ENCODE data around the gene MUC22. TPM values are rescaled to one million over a fixed set of nuclear protein-coding genes. Genes with fewer than 3 reads are reported as not detected.

Gene MUC22
- total and polyA plus RNA-seq, 3 donors from 2014 or later, result 0.21 to 0.87 (median 0.31) TPM

- Histone ChIP-seq H3K27me3 (no peaks in the 10 kb centered on the region), H3K36me3 (ENCODE audit: low read depth, missing control alignments) (no peaks in the 10 kb centered on the region), H3K9me3 (no peaks in the 10 kb centered on the region), H3K4me1 (no peaks in the 10 kb centered on the region), H3K27ac (no peak overlapping the region), H3K4me3 (no peak overlapping the region)
- intact Hi-C loops (cut with DNase I; ENCODE audit: low total_unique reads), result no loop called here
- DNase-seq, result no peak
- TF ChIP-seq CTCF (IDR thresholded peaks at IDR 0.05), result no peak
- TF ChIP-seq POLR2A (IDR thresholded peaks at IDR 0.05), result no peak
- WGBS, 2 donors, result 90 to 95% methylated on average over 4 of the region's 4 CpGs
Measured at GRCh38 chr6:30972816-30973215, 37.5 kb upstream of the MUC22 start.

GRCh38 chr6:30974490-30975252 is 35.6 kb upstream of the MUC22 start:
- 77 to 81% methylated on average over 4 of the region's 4 CpGs for WGBS, 2 donors

GRCh38 chr6:30979141-30979540 is 31.1 kb upstream of the MUC22 start:
- no peaks in the 10 kb centered on the region for H3K36me3 ChIP-seq (ENCODE audit: low read depth, missing control alignments)
- TF ChIP-seq CTCF (IDR thresholded peaks at IDR 0.05) (no peak), POLR2A (IDR thresholded peaks at IDR 0.05) (no peak)
- intact Hi-C loops (cut with DNase I; ENCODE audit: low total_unique reads), result no loop called here
- no peaks in the 10 kb centered on the region for H3K9me3 ChIP-seq
- no peak overlapping the region for H3K27ac ChIP-seq
- H3K4me3 ChIP-seq, result no peak overlapping the region
- no peak for DNase-seq
- 12 to 31% methylated on average over 1 of the region's 1 CpG for WGBS, 2 donors
- no peaks in the 10 kb centered on the region for H3K27me3 ChIP-seq
- peaks cover 11% of the 10 kb centered on the region for H3K4me1 ChIP-seq

More at GRCh38 chr6:30974490-30975252, 35.6 kb upstream of the MUC22 start:
- intact Hi-C loops (cut with DNase I; ENCODE audit: low total_unique reads), result no loop called here
- Histone ChIP-seq H3K4me1 (peaks cover 8% of the 10 kb centered on the region), H3K4me3 (no peak overlapping the region), H3K27me3 (no peaks in the 10 kb centered on the region), H3K9me3 (no peaks in the 10 kb centered on the region), H3K27ac (no peak overlapping the region), H3K36me3 (ENCODE audit: low read depth, missing control alignments) (no peaks in the 10 kb centered on the region)
- TF ChIP-seq POLR2A (IDR thresholded peaks at IDR 0.05) (no peak), CTCF (IDR thresholded peaks at IDR 0.05) (no peak)
- DNase-seq, result no peak

- TF ChIP-seq POLR2A (IDR thresholded peaks at IDR 0.05), result no peak
- TF ChIP-seq CTCF (IDR thresholded peaks at IDR 0.05), result no peak
- WGBS, 2 donors, result 42 to 48% methylated on average over 4 of the region's 4 CpGs
- no peak overlapping the region for H3K4me3 ChIP-seq
- no peaks in the 10 kb centered on the region for H3K9me3 ChIP-seq
- DNase-seq, result no peak
- H3K27ac ChIP-seq, result no peak overlapping the region
- no peaks in the 10 kb centered on the region for H3K27me3 ChIP-seq
- no peaks in the 10 kb centered on the region for H3K36me3 ChIP-seq (ENCODE audit: low read depth, missing control alignments)
- intact Hi-C loops (cut with DNase I; ENCODE audit: low total_unique reads), result no loop called here
- H3K4me1 ChIP-seq, result peaks cover 11% of the 10 kb centered on the region
Measured at GRCh38 chr6:30979690-30980089, 30.6 kb upstream of the MUC22 start.
